CD4-positive, alpha-beta T cell (primary cell): ENCODE measurements around the gene PTOV1. TPM values are rescaled to one million over a fixed set of nuclear protein-coding genes. Genes with fewer than 3 reads are reported as not detected.

Source experiments
- ATAC-seq: fragments of 200-7000 bp; cut with Tn5 transposase; one replicate; pipeline ENCODE4 v1.10.0; 2022; ENCODE audit warnings: mild to moderate bottlenecking; ENCODE audit not compliant: poor library complexity
- CTCF ChIA-PET: fragments of 350-600 bp; sonication (Branson Sonifier 250); formaldehyde crosslinking; loops from one replicate; lab custom pipeline; 2021; ENCODE audit warnings: antibody characterized with exemption, inconsistent platforms; lab: Charles Lee
- POLR2A ChIA-PET: fragments of 350-600 bp; sonication (Branson Sonifier 250); formaldehyde crosslinking; loops from one replicate; lab custom pipeline; 2021; ENCODE audit warnings: antibody characterized with exemption, inconsistent platforms; lab: Charles Lee
- DNase-seq, 14 experiments: peaks; one replicate each; pipeline ENCODE4 v3.0.0-alpha.2; 2013 to 2020; ENCODE audit warnings: mixed read lengths in 2 of 14
- H3K27ac ChIP-seq, 2 donors: one replicate each; pipeline versions ENCODE4 v1.5.1 to v1.7.0; 2013; ENCODE audit warnings: low read length in 2 of 2, low read depth in 1 of 2, mild to moderate bottlenecking in 1 of 2
- H3K27me3 ChIP-seq, 2 experiments: 1 replicate in 1 of 2; 2 replicates in 1 of 2; pipeline versions ENCODE4 v1.6.1 to v1.7.0; 2013; ENCODE audit warnings: low read length in 2 of 2, control low read depth in 1 of 2, mild to moderate bottlenecking in 1 of 2, moderate library complexity in 1 of 2; ENCODE audit not compliant: insufficient read depth in 2 of 2, control insufficient read depth in 1 of 2
- H3K36me3 ChIP-seq: one replicate; pipeline ENCODE4 v1.6.1; 2013; ENCODE audit warnings: low read length, control low read depth; ENCODE audit not compliant: insufficient read depth
- H3K4me1 ChIP-seq: one replicate; pipeline ENCODE4 v1.6.1; 2013; ENCODE audit warnings: low read length, control low read depth; ENCODE audit not compliant: insufficient read depth
- H3K4me3 ChIP-seq: one replicate; pipeline ENCODE4 v1.5.1; 2013; ENCODE audit warnings: mild to moderate bottlenecking, low read length, moderate library complexity
- H3K9me3 ChIP-seq, 2 experiments: 1 replicate in 1 of 2; 2 replicates in 1 of 2; pipeline versions ENCODE4 v1.6.1 to v1.7.0; 2013; ENCODE audit warnings: low read length in 2 of 2, mild to moderate bottlenecking in 2 of 2, control low read depth in 1 of 2, moderate library complexity in 1 of 2; ENCODE audit not compliant: control insufficient read depth in 1 of 2, insufficient read depth in 1 of 2
- H3K27ac Mint-ChIP-seq: one replicate; pipeline ENCODE4 v1.8.0; 2020; ENCODE audit warnings: mixed read lengths
- H3K27me3 Mint-ChIP-seq: one replicate; pipeline ENCODE4 v1.8.0; 2021; ENCODE audit warnings: mixed read lengths
- H3K36me3 Mint-ChIP-seq: one replicate; pipeline ENCODE4 v1.8.0; 2021; ENCODE audit warnings: low read depth, mixed read lengths
- H3K4me1 Mint-ChIP-seq: one replicate; pipeline ENCODE4 v1.8.0; 2021; ENCODE audit warnings: low read depth, mixed read lengths
- H3K4me3 Mint-ChIP-seq: one replicate; pipeline ENCODE4 v1.8.0; 2020; ENCODE audit warnings: mild to moderate bottlenecking, mixed read lengths
- H3K9me3 Mint-ChIP-seq: one replicate; pipeline ENCODE4 v1.8.0; 2020; ENCODE audit warnings: mixed read lengths
- intact Hi-C, 2 experiments: fragments of 100-400 bp; cut with DNase I in 1 of 2; cut with micrococcal nuclease in 1 of 2; formaldehyde crosslinking; loops; one replicate each; pipeline versions ENCODE4 v1.15.1 to v1.9.0; 2023 to 2025; cut with DNase I, micrococcal nuclease
- total RNA-seq, 174 experiments: library from RNA in 2 of 174; stranded (reverse) in 2 of 174; gene quantifications; one replicate each; pipeline ENCODE4 v1.2.3 and lab custom pipeline; 2021 to 2026
- TF ChIP-seq, protein P1 (sequence below): fragments of 200-600 bp; IDR thresholded peaks from one replicate; pipeline ENCODE4 v1.8.0; 2022; ENCODE audit warnings: antibody characterized with exemption, mild to moderate bottlenecking

The PTOV1 gene
- total RNA-seq, 2 experiments from 2014 or later = 127 to 134 TPM

DNA sequence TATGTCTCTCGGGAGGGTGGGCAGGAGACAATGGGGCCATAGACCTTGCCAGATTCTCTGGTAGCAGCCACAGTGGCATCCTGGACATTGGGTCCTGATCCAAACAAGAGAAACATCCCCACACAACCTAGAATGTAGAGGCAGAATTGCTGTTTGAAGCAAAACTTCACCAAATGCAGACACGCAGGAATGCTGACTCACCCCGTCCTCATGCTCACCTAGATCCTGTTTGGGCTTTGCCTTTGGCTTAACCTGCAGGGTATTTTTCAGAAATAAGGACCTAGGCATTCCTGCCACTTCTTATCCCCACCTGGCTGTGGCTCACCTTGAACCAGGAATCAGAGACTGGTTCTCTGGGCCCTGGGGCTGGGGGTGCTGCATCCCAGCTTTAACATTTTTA, 33.8 kb downstream of the PTOV1 start:
- Mint-ChIP-seq H3K4me3 (no peak overlapping the region), H3K4me1 (no peaks in the 10 kb centered on the region), H3K27me3 (no peaks in the 10 kb centered on the region), H3K9me3 (no peaks in the 10 kb centered on the region), H3K27ac (no peak overlapping the region), H3K36me3 (peaks cover 50% of the 10 kb centered on the region)
- TF ChIP-seq, protein P1, sequence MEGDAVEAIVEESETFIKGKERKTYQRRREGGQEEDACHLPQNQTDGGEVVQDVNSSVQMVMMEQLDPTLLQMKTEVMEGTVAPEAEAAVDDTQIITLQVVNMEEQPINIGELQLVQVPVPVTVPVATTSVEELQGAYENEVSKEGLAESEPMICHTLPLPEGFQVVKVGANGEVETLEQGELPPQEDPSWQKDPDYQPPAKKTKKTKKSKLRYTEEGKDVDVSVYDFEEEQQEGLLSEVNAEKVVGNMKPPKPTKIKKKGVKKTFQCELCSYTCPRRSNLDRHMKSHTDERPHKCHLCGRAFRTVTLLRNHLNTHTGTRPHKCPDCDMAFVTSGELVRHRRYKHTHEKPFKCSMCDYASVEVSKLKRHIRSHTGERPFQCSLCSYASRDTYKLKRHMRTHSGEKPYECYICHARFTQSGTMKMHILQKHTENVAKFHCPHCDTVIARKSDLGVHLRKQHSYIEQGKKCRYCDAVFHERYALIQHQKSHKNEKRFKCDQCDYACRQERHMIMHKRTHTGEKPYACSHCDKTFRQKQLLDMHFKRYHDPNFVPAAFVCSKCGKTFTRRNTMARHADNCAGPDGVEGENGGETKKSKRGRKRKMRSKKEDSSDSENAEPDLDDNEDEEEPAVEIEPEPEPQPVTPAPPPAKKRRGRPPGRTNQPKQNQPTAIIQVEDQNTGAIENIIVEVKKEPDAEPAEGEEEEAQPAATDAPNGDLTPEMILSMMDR = no peak
- no peak overlapping the region for H3K4me3 ChIP-seq
- peaks cover 64% of the 10 kb centered on the region for H3K36me3 ChIP-seq
- H3K9me3 ChIP-seq = peaks cover 0 to 3% of the 10 kb centered on the region in 2 experiments
- H3K4me1 ChIP-seq = peaks cover 10% of the 10 kb centered on the region
- ATAC-seq (no peak), DNase-seq (peak in 1 of 14 experiments; percentile 18)
- intact Hi-C loops = no loop called here
- ChIA-PET CTCF (no interaction called here), POLR2A (no interaction called here)
- no peak overlapping the region for H3K27ac ChIP-seq
- no peaks in the 10 kb centered on the region for H3K27me3 ChIP-seq

DNA sequence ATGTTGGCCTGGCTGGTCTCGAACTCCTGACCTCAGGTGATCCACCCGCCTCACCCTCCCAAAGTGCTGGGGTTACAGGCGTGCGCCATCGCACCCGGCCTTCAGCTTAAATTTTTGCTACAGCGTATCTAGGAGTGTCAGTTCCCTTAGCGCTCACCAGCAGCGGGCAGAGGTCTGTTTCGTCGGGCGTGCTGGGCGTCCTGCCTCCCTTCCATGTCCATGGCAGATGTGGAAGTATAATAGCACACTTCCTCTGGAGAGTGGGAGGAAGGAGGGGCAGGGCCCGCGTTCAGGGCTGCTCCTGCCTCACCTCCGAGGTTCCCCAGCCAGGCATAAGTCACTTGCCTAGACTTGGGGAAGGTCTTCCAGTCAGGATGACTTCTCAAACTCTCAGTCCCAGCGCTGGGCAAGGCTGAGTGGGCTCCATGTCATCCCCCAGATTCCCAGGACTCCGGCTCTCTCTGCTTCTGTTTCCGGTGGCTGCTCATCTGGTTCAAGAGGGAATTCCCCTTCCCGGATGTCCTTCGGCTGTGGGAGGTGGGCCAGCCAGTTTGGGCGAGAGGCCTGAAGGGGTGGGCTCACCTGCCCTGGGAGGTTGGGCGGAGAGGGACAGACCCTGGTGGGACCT, 36.2 kb downstream of the PTOV1 start:
- no peak overlapping the region for H3K4me3 ChIP-seq
- Mint-ChIP-seq H3K4me1 (peaks cover 3% of the 10 kb centered on the region), H3K9me3 (no peaks in the 10 kb centered on the region), H3K4me3 (no peak overlapping the region), H3K27me3 (no peaks in the 10 kb centered on the region), H3K27ac (no peak overlapping the region), H3K36me3 (peaks cover 32% of the 10 kb centered on the region)
- intact Hi-C loops = no loop called here
- DNase-seq (no peak), ATAC-seq (no peak)
- peaks cover 19% of the 10 kb centered on the region for H3K4me1 ChIP-seq
- CTCF ChIA-PET = no interaction called here
- POLR2A ChIA-PET = no interaction called here
- H3K27me3 ChIP-seq = no peaks in the 10 kb centered on the region
- peaks cover 40% of the 10 kb centered on the region for H3K36me3 ChIP-seq
- TF ChIP-seq, protein P1 = no peak
- no peak overlapping the region for H3K27ac ChIP-seq
- peaks cover 0 to 3% of the 10 kb centered on the region in 2 experiments for H3K9me3 ChIP-seq

DNA sequence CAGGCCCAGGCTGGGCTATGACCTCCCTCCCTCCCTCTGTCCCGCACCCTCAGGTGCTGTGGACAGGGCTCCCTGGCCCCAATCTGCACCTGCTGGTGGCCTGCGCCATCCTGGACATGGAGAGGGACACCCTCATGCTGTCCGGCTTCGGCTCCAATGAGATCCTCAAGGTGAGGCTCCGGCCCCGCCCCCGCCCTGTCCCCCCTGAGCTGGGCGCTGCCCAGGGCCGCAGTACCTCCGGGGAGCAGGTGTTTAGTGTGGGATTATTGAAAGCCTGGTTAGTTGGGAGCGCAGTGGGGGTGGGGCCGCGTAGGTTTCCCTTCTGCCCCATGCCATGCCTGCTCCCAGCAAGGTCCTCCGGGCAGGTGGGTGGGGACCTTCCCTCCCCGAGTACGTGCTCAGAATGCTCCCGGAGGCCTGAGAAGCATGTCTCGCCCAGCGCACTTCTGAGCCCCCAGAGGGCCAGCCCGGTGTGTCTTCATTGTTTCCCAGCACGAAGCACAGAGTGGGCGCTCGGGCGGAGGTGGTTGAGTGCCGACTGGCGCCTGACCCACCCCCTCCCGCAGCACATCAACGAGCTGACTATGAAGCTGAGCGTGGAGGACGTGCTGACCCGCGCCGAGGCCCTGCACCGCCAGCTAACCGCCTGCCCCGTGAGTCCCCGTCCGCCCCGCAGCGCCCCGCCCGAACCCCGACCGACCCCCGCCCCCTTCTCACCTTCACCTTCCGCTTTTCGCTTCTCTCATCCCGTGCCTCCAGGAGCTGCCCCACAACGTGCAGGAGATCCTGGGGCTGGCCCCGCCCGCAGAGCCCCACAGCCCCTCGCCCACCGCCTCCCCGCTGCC, 36.9 kb downstream of the PTOV1 start:
- peaks cover 9% of the 10 kb centered on the region for H3K4me1 Mint-ChIP-seq
- ChIA-PET CTCF (no interaction called here), POLR2A (no interaction called here)
- Histone ChIP-seq H3K27ac (no peak overlapping the region), H3K4me1 (peaks cover 19% of the 10 kb centered on the region), H3K9me3 (no peaks in the 10 kb centered on the region), H3K4me3 (no peak overlapping the region), H3K36me3 (peaks cover 33% of the 10 kb centered on the region), H3K27me3 (no peaks in the 10 kb centered on the region)
- H3K9me3 Mint-ChIP-seq = no peaks in the 10 kb centered on the region
- no peak overlapping the region for H3K27ac Mint-ChIP-seq
- ATAC-seq (no peak), DNase-seq (no peak)
- no peaks in the 10 kb centered on the region for H3K27me3 Mint-ChIP-seq
- intact Hi-C loops = no loop called here
- TF ChIP-seq, protein P1 = no peak
- peaks cover 28% of the 10 kb centered on the region for H3K36me3 Mint-ChIP-seq
- no peak overlapping the region for H3K4me3 Mint-ChIP-seq
